Esophagus squamous epithelium (tissue), 5 donors: ENCODE results near the gene TROAP. TPM values are rescaled to one million over a fixed set of nuclear protein-coding genes. Genes with fewer than 3 reads are reported as not detected.
A peak's percentile ranks its signal among the peaks of the same experiment; 100 is the strongest.

Experiments
- DNase-seq: peaks from one replicate; lab custom pipeline; 2025; lab: John Stamatoyannopoulos, UW
- H3K27ac ChIP-seq, 4 donors: fragments of 200-600 bp; sonication (generic); one replicate each; pipeline ENCODE4 v1.5.1; 2016 to 2019; ENCODE audit warnings: mild to moderate bottlenecking in 1 of 4
- H3K27me3 ChIP-seq, 4 donors: fragments of 200-600 bp; sonication (generic); 1 replicate in 3 of 4; 2 replicates in 1 of 4; pipeline versions ENCODE4 v1.5.1 to v1.6.0; 2017 to 2021; ENCODE audit warnings: antibody characterized with exemption in 1 of 4
- H3K36me3 ChIP-seq, 3 donors: fragments of 200-600 bp; sonication (generic); one replicate each; pipeline ENCODE4 v1.5.1; 2016 to 2019
- H3K4me1 ChIP-seq, 3 donors: fragments of 200-600 bp; sonication (generic); one replicate each; pipeline ENCODE4 v1.5.1; 2017 to 2019
- H3K4me3 ChIP-seq, 4 donors: fragments of 200-600 bp; sonication (generic); 1 replicate in 3 of 4; 2 replicates in 1 of 4; pipeline ENCODE4 v1.5.1; 2016 to 2019; ENCODE audit warnings: mild to moderate bottlenecking in 2 of 4, moderate library complexity in 1 of 4
- H3K9me3 ChIP-seq, 3 donors: fragments of 200-600 bp; sonication (generic); one replicate each; pipeline ENCODE4 v1.5.1; 2016 to 2019
- POLR2A ChIP-seq, 4 donors: fragments of 450-650 bp; IDR thresholded peaks; one replicate each; pipeline ENCODE4 v1.6.1; 2017; ENCODE audit warnings: antibody characterized with exemption in 4 of 4, mild to moderate bottlenecking in 4 of 4, moderate library complexity in 3 of 4
- WGBS, 2 donors: methylation state at CpG; one replicate each; pipeline ENCODE4 v1.1.5; 2018; 5-methylcytosine and 5-hydroxymethylcytosine counted together
- intact Hi-C: fragments of 100-400 bp; cut with DNase I; formaldehyde crosslinking; loops from one replicate; pipeline ENCODE4 v1.15.0; 2022
- total RNA-seq, 4 donors: library from RNA; depleted of rRNA; stranded (reverse); fragments of >200 nt; gene quantifications; one replicate each; pipeline ENCODE4 v1.1.0, GENCODE V29; 2016
- TF ChIP-seq, protein P1 (sequence below), 6 experiments: fragments of 450-650 bp in 4 of 6; fragments of 200-600 bp in 2 of 6; sonication (generic) in 2 of 6; IDR thresholded peaks; one replicate each; pipeline ENCODE4 v1.5.1; 2016 to 2019; ENCODE audit warnings: antibody characterized with exemption in 6 of 6, mild to moderate bottlenecking in 4 of 6, moderate library complexity in 4 of 6
- donor health status: DM: yes; HTN: yes; CAD: no.

TROAP gene, protein sequence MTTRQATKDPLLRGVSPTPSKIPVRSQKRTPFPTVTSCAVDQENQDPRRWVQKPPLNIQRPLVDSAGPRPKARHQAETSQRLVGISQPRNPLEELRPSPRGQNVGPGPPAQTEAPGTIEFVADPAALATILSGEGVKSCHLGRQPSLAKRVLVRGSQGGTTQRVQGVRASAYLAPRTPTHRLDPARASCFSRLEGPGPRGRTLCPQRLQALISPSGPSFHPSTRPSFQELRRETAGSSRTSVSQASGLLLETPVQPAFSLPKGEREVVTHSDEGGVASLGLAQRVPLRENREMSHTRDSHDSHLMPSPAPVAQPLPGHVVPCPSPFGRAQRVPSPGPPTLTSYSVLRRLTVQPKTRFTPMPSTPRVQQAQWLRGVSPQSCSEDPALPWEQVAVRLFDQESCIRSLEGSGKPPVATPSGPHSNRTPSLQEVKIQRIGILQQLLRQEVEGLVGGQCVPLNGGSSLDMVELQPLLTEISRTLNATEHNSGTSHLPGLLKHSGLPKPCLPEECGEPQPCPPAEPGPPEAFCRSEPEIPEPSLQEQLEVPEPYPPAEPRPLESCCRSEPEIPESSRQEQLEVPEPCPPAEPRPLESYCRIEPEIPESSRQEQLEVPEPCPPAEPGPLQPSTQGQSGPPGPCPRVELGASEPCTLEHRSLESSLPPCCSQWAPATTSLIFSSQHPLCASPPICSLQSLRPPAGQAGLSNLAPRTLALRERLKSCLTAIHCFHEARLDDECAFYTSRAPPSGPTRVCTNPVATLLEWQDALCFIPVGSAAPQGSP
- 10 to 100 TPM in 2 of 4 donors, 1 to 10 TPM in 2; 4.6 to 17.5 (median 8.8) TPM for total RNA-seq

DNA sequence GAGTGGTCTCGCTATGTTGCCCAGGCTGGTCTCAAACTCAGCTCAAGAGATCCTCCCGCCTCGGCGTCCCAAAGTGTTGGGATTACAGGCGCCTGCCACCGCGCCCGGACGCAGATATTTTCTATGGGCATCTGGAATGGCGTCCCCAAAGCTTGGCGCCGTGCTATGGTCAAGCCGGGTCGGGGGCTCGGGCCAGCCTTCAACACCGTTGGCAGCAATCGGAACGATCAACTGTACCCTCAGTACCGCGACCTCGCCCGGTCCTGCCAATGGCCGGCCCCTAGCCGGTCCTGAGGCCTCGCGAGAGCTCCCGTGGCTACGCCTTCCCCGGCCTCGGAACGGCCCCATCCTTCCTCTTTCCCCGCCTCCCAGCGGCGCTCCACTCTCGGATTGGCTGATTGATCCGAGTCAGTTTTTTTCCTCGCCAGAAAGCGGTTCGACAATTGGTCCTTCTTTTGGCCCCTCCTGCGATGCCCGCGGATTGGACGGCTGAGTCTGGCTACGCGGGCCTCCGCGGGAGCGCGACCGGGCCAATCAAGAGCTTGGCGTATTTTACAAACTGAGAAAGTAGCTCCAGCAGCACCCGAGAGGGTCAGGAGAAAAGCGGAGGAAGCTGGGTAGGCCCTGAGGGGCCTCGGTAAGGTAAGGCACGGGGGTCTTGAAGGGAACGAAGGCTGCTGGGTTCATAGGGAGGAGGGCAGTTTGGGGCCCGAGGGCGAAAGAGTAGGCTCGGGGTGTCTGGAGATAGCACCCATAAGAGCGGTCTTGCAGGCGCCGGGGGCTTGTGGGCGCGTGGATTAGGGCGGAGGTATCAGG is at the start of gene TROAP:
Gene TROAP, plus strand, starts transcription at position 548 of the 816 bp plus-strand sequence. CDS start 354 bp downstream, outside the sequence.
- peak within 1 kb of the TSS; percentile 56 to 86 (median 70) for H3K4me3 ChIP-seq
- H3K9me3 ChIP-seq, result no peaks in the 10 kb centered on the region
- intact Hi-C loops, result no loop called here
- H3K4me1 ChIP-seq, result peaks cover 8 to 19% (median 12%) of the 10 kb centered on the region in 3 donors
- H3K27ac ChIP-seq, result peak within 1 kb of the TSS; percentile 76 to 83 (median 79)
- H3K36me3 ChIP-seq, result no peaks in the 10 kb centered on the region
- DNase-seq, result peak; percentile 87
- no peaks in the 10 kb centered on the region for H3K27me3 ChIP-seq
- 0 to 1% methylated on average over 26 to 47 of the region's 65 CpGs for WGBS, 2 donors
- TF ChIP-seq POLR2A (IDR thresholded peaks at IDR 0.05), result peak in 1 of 4 donors; percentile 54
- TF ChIP-seq, protein P1, sequence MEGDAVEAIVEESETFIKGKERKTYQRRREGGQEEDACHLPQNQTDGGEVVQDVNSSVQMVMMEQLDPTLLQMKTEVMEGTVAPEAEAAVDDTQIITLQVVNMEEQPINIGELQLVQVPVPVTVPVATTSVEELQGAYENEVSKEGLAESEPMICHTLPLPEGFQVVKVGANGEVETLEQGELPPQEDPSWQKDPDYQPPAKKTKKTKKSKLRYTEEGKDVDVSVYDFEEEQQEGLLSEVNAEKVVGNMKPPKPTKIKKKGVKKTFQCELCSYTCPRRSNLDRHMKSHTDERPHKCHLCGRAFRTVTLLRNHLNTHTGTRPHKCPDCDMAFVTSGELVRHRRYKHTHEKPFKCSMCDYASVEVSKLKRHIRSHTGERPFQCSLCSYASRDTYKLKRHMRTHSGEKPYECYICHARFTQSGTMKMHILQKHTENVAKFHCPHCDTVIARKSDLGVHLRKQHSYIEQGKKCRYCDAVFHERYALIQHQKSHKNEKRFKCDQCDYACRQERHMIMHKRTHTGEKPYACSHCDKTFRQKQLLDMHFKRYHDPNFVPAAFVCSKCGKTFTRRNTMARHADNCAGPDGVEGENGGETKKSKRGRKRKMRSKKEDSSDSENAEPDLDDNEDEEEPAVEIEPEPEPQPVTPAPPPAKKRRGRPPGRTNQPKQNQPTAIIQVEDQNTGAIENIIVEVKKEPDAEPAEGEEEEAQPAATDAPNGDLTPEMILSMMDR (IDR thresholded peaks at IDR 0.05), result peak in 1 of 6 experiments; percentile 26

DNA sequence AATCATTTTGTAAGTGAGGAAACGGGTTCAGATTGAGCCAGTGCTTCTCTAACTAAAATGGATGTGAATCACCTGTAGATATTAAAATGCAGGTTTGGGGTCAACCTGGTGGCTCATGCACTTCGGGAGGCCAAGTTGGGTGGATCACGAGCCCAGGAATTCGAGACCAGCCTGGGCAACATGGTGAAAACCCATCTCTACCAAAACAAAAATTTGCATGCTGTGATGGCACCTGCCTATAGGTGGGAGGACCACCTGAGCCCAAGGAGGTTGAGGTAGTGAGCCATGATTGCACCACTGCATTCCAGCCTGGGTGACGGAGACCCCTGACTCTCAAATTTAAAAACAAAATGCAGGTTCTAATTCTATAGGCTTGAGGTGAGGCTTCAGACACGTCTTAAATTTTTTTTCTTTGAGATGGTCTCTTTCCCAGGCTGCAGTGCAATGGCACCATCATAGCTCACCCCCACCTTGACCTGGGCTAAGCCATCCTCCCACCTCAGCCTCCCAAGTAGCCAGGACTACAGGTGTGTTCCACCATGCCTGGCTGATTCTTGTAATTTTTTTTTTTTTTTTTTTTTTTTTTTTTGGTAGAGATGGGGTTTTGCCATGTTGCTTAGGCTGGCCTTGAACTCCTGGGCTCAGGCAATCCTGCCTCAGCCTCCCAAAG is 49.2 kb upstream of the TROAP start:
- Histone ChIP-seq H3K27me3 (no peaks in the 10 kb centered on the region), H3K27ac (no peak overlapping the region), H3K4me3 (no peak overlapping the region), H3K9me3 (no peaks in the 10 kb centered on the region), H3K4me1 (peaks cover 0 to 29% (median 16%) of the 10 kb centered on the region in 3 donors), H3K36me3 (peaks cover 12 to 53% (median 34%) of the 10 kb centered on the region in 3 donors)
- intact Hi-C loops, result no loop called here
- 85 to 93% methylated on average over 6 of the region's 6 CpGs for WGBS, 2 donors
- DNase-seq, result no peak
- TF ChIP-seq POLR2A (IDR thresholded peaks at IDR 0.05), result no peak
- TF ChIP-seq, protein P1 (IDR thresholded peaks at IDR 0.05), result no peak

DNA sequence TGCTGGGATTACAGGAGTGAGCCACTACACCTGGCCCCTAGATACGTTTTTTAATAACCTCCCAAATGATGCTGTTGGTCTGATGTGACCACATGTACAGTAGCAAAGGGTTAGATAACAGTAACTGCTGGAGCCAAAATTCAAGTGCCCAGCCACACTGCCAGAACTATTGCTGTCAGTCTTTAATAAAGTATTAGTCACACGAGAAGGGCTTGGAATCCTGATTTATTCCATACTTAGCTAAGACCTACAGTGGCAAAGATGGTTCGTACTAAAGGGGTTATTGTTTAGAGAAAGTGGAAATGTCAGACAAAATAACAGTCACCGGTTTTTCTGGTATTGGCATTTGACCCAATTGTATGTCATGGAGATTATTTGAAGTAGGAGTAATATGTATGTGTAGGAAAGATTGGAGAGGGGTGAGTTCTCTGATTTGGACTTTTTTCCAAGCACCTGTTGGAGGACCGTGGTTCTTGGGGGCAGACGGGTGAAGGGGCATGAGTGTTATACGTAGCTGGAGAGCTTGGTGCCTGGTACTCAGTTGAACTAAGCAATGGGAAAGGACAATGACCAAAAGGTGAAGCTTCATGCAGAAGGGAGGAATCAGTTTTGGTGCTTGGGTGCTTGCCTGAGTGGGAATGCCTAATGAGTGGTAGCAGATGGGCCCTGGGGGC is 48.5 kb upstream of the TROAP start:
- intact Hi-C loops, result no loop called here
- DNase-seq, result no peak
- H3K9me3 ChIP-seq, result no peaks in the 10 kb centered on the region
- H3K4me1 ChIP-seq, result peaks cover 0 to 23% (median 10%) of the 10 kb centered on the region in 3 donors
- no peak overlapping the region for H3K27ac ChIP-seq
- no peak overlapping the region for H3K4me3 ChIP-seq
- H3K36me3 ChIP-seq, result peaks cover 12 to 50% (median 33%) of the 10 kb centered on the region in 3 donors
- TF ChIP-seq, protein P1 (IDR thresholded peaks at IDR 0.05), result no peak
- TF ChIP-seq POLR2A (IDR thresholded peaks at IDR 0.05), result no peak
- 68 to 81% methylated on average over 5 to 7 of the region's 7 CpGs for WGBS, 2 donors
- no peaks in the 10 kb centered on the region for H3K27me3 ChIP-seq
